Measurements from ENCODE around the gene GOLIM4. TPM values are rescaled to one million over a fixed set of nuclear protein-coding genes. Genes with fewer than 3 reads are reported as not detected.

The GOLIM4 gene
- total RNA-seq, result 35.2 and 44.1 TPM in 2 replicates

GRCh38 chr3:168095611-168096209, at the start of gene GOLIM4:
GOLIM4 (minus strand) TSS chr3:168095924; CDS start chr3:168095285, 639 bp downstream.

Measured in myometrial cell (primary cell).